DND-41 (cell line): ENCODE results near the gene ACOXL.

Experiments used
- EZH2 ChIP-seq: IDR thresholded peaks from 3 replicates; pipeline ENCODE4 v1.6.1; 2012; ENCODE audit warnings: borderline replicate concordance, low read depth, mild to moderate bottlenecking, moderate library complexity, low read length, inconsistent platforms; ENCODE audit not compliant: severe bottlenecking
- TF ChIP-seq, protein P1 (sequence below): IDR thresholded peaks from 2 replicates; pipeline ENCODE4 v1.5.1; 2012; ENCODE audit warnings: borderline replicate concordance, low read length, moderate library complexity, mild to moderate bottlenecking; ENCODE audit not compliant: poor library complexity, severe bottlenecking; ENCODE audit errors: extremely low read depth

DNA sequence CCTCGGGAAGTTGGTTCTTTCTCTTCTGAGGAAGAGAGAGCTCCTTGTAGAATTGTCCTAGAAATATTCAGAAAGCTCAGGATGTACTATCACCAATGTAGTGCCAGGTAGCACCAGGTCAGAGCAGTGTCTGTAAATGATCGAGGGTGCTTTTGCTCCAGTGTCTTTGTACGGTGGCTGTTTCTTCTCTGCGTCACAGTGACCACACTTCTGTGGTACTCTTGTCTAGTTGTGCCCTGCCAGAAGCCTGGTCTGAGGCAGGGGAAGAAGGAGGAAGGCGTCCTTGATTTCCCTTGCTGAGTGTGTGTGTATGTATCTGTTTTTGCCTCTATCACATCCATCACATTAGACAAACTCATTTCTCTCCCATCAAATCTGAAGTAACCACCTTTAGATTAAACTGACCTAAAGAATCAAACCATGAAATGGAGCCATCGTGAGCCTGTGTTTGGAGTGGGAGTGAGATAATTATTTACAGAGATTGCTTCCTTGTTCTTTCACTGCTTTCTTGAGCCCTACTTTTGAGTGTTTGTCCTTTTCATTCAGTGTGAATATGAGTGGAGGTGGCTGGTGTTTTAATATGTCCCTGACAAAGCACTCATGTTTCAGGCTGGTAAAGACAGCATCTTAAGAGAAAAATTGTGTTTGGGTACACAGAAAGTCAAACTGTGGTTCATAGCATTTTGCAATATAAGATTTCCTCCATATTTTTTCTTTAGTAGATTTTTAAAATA lies 97.2 kb downstream of the ACOXL start:
- TF ChIP-seq, protein P1, sequence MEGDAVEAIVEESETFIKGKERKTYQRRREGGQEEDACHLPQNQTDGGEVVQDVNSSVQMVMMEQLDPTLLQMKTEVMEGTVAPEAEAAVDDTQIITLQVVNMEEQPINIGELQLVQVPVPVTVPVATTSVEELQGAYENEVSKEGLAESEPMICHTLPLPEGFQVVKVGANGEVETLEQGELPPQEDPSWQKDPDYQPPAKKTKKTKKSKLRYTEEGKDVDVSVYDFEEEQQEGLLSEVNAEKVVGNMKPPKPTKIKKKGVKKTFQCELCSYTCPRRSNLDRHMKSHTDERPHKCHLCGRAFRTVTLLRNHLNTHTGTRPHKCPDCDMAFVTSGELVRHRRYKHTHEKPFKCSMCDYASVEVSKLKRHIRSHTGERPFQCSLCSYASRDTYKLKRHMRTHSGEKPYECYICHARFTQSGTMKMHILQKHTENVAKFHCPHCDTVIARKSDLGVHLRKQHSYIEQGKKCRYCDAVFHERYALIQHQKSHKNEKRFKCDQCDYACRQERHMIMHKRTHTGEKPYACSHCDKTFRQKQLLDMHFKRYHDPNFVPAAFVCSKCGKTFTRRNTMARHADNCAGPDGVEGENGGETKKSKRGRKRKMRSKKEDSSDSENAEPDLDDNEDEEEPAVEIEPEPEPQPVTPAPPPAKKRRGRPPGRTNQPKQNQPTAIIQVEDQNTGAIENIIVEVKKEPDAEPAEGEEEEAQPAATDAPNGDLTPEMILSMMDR: no peak
- no peak for TF ChIP-seq EZH2
